ENCODE measurements around the gene COL6A1. TPM values are rescaled to one million over a fixed set of nuclear protein-coding genes. Genes with fewer than 3 reads are reported as not detected.

The COL6A1 gene
- polyA plus RNA-seq, 4 donors, result 256 to 946 (median 296) TPM

- DNase-seq (ENCODE audit: low read depth in 4 of 4, low spot score in 3 of 4), result no peak
These were observed 11.0 kb downstream of the COL6A1 start for GRCh38 chr21:45992301-45993209.

- no peak for DNase-seq (ENCODE audit: low read depth in 4 of 4, low spot score in 3 of 4)
These were observed 11.9 kb downstream of the COL6A1 start for GRCh38 chr21:45993210-45994085.

GRCh38 chr21:45994086-45994661 lies 12.6 kb downstream of the COL6A1 start:
- no peak for DNase-seq (ENCODE audit: low read depth in 4 of 4, low spot score in 3 of 4)

- DNase-seq (ENCODE audit: low read depth in 4 of 4, low spot score in 3 of 4), result no peak
These were observed 13.5 kb downstream of the COL6A1 start for GRCh38 chr21:45994759-45995685.

- no peak for DNase-seq (ENCODE audit: low read depth in 4 of 4, low spot score in 3 of 4)
These were observed 14.2 kb downstream of the COL6A1 start for GRCh38 chr21:45995686-45996179.

DNA sequence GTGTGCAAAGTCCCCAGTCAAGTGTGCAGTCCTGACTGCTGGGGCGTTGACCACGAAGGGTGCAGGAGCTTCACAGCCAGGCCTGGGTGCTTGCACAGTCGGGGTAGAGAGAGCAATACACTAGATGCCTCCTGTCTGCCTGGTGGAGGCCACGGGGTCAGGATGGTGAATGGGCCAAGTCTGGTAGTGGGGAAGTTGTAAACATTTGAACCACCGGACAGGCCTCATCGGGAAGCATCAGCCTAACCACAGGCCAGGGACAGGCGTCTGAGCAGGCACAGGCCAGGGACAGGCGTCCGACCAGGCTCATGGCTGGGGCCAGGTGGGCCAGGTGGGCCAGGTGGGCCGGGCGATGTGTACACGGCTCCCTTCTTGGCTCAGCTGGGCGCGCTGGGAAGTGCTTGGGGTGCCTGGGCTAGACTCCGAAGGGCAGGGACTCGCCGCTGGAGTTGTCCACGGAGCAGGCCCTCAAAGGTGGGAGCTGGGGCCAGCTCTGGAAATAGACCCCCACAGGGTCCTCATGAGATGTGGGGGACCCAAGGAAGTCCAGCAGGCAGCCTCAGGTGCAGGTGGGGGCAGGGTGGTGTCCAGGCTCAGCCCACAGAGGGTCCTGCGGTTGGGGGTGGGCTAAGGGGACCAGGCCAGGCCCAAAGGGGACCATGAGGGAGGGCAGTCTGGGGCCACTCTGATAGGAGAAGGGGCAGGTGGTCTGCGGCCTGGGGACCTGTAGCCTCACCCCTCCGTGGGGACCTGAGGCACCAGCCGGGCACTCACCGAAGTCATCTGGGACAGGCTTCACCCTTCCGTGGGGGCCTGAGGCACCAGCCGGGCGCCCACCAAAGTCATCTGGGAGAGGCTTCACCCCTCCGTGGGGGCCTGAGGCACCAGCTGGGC lies 15.0 kb downstream of the COL6A1 start:
- DNase-seq (ENCODE audit: low read depth in 4 of 4, low spot score in 3 of 4), result no peak

DNA sequence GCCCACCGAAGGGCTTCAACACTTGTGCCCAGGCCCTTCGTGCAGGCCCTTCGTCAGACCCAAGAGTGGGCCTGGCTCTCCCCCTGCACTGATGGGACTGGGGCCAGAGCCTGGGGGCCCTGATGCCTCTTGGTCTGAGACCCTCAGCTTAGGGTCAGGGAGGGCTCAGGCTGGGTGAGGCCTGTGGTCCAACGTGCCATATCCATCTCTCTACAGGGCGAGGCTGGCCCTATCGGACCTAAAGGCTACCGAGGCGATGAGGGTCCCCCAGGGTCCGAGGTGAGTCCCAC lies 15.6 kb downstream of the COL6A1 start:
- DNase-seq (ENCODE audit: low read depth in 4 of 4, low spot score in 3 of 4), result no peak

- no peak for DNase-seq (ENCODE audit: low read depth in 4 of 4, low spot score in 3 of 4)
These were observed 16.1 kb downstream of the COL6A1 start for GRCh38 chr21:45997495-45998275.

DNA sequence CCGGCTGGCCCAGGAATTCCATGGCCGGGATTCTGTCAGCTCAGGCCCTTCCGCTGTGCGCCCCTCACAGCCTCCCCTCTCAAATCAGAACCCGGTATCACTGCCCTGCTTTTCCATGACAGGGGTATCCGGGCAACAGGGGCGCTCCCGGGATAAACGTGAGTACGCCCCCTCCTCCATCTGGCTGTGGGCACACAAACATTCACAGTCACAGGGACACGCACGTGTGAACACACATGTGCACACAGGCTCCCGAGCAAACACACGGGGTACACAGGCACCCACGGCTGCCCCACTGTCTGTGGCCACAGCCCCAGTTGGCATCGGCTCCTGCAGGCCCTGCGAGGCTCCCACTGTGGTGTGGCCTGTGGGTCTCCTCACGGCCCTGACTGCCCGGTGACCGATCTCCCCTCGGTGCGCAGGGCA lies 16.7 kb downstream of the COL6A1 start:
- no peak for DNase-seq (ENCODE audit: low read depth in 4 of 4, low spot score in 3 of 4)

DNA sequence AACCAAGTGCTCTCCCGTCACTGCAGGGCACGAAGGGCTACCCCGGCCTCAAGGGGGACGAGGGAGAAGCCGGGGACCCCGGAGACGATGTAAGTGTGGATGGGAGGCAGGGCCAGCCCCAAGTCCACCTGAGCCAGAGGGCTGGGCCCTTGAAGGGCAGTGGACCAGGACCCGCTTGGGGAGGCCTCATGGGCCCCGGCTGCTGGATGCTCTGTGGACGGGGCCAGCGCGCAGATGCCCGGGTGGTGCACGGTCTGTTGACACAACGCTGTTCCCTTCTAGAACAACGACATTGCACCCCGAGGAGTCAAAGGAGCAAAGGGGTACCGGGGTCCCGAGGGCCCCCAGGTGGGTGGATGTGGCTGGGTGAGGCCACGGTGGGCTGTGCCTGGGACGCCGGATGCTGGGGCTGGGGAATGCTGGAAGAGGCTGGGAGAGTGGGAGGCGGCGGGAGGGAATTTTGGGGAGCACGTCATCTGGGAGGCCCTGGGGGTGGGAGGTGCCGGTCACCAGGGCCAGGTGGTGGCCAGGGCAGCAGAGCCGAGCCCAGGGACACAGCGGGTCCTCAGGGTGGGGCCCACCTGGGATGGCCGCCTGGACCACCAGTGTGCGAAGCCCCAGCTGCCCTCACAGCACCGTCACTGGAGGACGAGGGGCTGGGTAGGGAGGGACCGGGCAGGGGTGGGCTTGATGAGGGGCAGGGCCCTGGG lies 17.5 kb downstream of the COL6A1 start:
- DNase-seq (ENCODE audit: low read depth in 4 of 4, low spot score in 3 of 4), result no peak

GRCh38 chr21:45999581-46000181 lies 18.1 kb downstream of the COL6A1 start:
- DNase-seq (ENCODE audit: low read depth in 4 of 4, low spot score in 3 of 4), result no peak

GRCh38 chr21:46000182-46000730 lies 18.7 kb downstream of the COL6A1 start:
- no peak for DNase-seq (ENCODE audit: low read depth in 4 of 4, low spot score in 3 of 4)

DNA sequence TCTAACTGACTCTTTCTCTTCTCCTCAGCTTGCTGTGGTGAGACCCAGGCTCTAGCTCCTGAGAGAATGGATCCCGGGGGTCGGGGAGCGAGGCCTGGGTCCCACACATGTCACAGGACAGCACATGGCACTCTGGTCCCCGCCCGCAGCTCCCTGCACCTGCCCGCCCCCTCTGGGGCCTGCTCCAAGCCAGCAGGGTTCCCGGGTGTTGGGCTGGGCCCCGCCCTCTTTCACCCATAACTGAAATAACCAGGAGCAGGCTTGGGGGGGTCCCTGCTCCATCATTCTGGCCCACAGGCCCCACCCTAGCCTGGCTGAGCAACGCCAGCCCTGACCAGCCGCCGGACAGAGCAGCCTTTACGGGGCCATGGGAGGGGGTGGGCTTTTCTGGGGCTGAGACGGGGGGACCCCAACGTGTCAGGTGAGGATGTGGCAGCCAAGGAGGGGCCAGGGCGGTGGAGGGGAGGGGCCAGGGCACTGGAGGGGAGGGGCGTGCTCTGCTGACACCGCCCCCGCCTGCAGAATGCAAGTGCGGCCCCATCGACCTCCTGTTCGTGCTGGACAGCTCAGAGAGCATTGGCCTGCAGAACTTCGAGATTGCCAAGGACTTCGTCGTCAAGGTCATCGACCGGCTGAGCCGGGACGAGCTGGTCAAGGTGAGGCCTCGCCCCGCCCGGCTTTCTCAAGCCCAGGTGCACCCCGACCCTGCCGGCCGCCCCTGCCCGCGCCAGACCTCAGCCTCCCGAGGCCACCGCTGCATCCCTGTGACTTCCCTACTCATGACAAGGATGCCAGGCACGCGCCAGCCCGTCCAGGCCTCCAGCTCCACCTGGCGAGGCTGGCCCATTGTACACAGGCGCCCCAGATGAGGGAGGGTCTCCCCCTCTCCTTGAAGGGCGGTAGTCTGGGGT lies 19.4 kb downstream of the COL6A1 start:
- no peak for DNase-seq (ENCODE audit: low read depth in 4 of 4, low spot score in 3 of 4)

DNA sequence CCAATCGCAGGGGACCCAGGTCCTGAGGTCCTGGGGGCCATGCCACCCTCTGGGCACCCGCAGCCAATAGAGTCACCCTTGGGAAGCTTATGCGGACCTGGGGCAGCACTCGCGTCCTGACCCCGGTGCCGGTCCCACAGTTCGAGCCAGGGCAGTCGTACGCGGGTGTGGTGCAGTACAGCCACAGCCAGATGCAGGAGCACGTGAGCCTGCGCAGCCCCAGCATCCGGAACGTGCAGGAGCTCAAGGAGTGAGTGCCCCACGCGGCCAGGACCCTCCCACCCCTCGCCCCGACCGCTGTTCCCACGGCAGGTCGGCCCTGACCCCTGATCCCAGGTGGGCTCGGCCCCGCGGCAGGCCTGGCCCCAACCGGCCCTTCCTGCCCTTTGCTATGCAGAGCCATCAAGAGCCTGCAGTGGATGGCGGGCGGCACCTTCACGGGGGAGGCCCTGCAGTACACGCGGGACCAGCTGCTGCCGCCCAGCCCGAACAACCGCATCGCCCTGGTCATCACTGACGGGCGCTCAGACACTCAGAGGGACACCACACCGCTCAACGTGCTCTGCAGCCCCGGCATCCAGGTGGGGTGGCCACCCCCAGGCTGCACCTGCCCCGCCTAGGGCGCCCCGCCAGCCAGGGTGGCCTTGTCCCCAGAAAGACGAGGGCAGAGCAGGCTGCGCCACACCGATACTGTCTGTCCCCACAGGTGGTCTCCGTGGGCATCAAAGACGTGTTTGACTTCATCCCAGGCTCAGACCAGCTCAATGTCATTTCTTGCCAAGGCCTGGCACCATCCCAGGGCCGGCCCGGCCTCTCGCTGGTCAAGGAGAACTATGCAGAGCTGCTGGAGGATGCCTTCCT lies 20.5 kb downstream of the COL6A1 start:
- DNase-seq (ENCODE audit: low read depth in 4 of 4, low spot score in 3 of 4), result no peak

All from left renal pelvis (tissue), 4 donors.